ENCODE data around the gene RDH13.

- TF ChIP-seq EZH2 (IDR thresholded peaks at IDR 0.05): no peak
- no peak for TF ChIP-seq CTCF (IDR thresholded peaks at IDR 0.05 in 2 of 3, conservative IDR thresholded peaks at IDR 0.05 in 1 of 3; ENCODE audit: borderline replicate concordance in 1 of 3, insufficient read depth in 1 of 3, low read depth in 2 of 3, low read length in 2 of 3)
- TF ChIP-seq CBX3 (IDR thresholded peaks at IDR 0.05; ENCODE audit: low read depth): no peak
- TF ChIP-seq YY1 (IDR thresholded peaks at IDR 0.05; ENCODE audit: extremely low read depth, insufficient replicate concordance, low read depth, low read length): no peak
- no peak for TF ChIP-seq POLR2A (IDR thresholded peaks at IDR 0.05; ENCODE audit: borderline replicate concordance, extremely low read depth, insufficient read depth, insufficient read length)
- no peak for TF ChIP-seq CEBPB (IDR thresholded peaks at IDR 0.05; ENCODE audit: low read depth)
- TF ChIP-seq RAD21 (IDR thresholded peaks at IDR 0.05; ENCODE audit: low read depth): no peak
- no peak for TF ChIP-seq EGR1 (IDR thresholded peaks at IDR 0.05; ENCODE audit: low read depth)
- TF ChIP-seq ZFX (IDR thresholded peaks at IDR 0.05): no peak
These were observed 46.9 kb downstream of the RDH13 start for GRCh38 chr19:55016017-55016416.

Data from HCT116 (cell line).